ENCODE measurements around the gene TDRD9.
"Not testable (repeated sequence)": the region's sequence is repeated elsewhere in the genome, so short reads cannot be mapped to it uniquely, and the experiment has no call there.

The TDRD9 gene

DNA sequence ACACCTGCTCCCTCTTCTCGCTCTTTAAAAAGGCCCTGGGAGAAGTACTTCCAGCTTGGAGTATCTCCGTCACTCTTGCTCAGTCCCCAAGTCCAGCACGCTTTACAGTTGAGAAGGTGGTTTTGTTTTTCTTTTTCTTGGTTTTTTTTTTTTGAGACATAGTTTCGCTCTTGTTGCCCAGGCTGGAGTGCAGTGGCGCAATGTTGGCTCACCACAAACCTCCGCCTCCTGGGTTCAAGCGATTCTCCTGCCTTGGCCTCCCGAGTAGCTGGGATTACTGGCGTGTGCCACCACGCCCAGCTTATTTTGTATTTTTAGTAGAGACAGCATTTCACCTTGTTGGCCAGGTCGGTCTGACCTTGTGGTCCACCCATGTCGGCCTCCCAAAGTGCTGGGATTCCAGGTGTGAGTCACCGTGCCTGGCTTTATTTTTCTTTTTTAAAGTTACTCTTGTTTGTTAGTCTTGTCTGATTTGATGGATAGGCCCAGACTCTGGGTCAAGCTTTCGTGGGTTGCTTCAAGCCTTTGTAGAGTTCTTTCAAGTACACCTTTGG is 1.9 kb downstream of the TDRD9 start:
- no peak for DNase-seq

DNA sequence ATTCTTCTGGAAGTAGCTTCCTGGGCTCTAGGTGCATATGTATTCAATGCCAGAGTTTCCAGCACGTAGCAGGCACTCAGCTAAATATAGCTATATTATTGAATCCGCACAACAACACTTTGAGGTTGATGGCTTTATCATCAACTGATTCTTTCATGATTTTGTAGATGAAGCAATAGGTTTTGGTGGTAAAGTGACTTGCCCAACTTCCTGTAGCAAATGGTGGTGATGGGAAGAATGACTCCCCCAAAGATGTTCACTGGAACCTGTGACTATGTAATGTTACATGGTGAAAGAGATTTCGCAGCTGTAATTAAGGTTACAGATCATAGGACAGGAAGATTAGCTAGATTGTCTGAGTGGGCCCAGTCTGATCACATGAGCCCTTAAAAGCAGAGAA is 3.2 kb downstream of the TDRD9 start:
- no peak for DNase-seq

DNA sequence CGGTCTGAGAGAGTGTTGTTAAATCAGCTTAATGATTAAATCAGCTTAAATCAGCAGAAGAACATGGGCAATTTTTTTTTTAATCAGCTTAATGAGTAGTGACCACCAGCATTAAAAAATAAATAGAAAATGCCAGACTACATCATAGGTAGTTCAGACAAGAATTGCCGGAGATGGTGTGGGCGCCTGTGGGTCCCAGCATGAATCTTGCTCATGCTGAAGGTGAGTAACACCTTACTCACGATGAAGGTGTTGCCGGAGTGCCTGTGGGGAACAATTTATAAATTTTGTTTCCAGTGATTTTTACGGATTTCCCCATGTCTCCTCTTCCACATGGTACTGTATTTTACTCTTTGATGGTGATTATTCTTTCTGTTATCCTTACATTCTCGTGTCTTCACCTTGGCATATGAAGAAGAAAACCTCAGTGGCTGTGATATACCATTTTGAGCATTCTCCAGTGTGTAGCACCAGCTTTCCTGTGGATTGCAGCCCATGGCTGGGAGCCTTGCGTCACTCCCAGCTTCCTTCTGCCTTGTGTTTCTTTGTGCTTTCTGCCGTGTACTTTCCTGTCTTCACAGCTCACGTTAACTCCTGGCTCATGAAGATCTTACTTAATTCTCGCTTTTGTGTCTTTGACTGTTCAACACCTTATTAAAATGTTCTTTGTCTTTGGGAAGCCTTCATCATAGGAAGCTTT is 4.7 kb downstream of the TDRD9 start:
- no peak for DNase-seq

DNA sequence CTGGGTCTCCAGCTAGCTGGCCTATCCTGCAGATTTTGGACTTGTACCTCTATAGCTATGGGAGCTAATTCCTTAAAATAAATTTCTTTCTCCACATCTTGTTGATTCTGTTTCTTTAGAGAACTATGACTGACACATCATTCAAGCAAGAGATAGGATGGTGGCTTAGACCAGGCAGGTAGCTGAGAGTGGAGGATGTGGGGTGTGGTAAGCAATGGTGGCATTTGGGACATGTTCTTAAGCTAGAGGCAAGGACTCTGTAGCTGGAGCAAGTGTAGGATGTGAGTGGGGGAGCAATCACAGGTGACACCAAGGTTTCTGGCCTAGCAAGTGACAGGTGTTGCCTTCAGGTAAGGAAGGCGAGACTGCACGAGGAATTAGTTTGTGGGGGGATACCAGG is 6.8 kb downstream of the TDRD9 start:
- DNase-seq, result no peak

DNA sequence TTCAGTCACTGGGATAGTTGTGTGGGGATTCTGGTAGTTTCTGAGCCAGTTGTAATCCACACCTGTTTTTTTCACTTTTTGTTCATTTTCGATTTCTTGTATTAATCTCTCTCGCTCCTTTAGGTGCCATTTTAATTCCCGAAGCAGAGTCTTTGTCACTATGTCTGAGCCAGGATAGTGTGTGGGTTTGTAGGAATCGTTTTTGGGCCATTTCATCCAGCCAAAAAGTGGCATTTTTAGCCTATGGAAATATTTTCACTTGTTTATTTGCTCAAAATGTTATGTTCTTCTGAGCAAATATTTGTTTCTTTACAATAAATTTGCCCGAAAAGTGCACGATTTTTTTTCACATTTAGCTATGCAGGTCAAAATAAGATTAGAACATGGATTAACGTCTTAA is 13.2 kb downstream of the TDRD9 start:
- no peak for DNase-seq

DNA sequence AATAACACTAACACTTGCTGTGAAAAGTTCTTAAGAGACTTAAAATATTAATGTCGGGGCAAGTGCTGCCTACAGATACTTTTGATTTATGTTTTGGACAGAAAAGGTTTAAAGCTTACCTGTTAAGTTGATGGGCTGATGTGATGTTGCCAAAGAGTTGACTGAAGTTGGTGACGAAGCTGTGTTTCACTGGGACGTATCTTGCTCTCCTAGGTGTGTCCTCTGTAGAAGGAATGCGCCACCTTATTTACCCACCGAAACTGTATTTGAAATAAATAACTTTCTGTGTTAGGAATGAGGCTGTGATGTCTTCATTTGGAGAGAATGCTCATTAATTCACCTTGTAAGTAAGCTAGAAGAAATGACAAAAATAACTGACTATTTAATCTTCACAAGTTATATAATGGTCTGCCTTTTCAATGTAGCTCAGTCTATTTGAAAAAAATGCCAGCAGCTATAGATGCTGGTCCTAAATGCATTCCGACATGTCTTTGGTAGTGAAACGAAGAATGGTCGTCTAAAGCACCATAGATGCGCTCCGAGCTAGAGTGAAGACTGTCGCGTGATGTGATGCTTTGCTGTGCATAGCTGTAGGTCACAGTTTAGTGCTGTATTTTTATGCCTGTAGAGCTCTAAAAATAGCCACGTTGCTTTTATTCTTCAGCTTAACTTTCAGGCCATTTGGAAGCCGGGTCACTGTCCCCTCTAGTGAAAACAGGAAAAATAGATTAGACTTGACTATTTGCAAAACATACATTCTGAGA is 13.9 kb downstream of the TDRD9 start, which contains the start of gene RD3L:
TSS of gene RD3L (minus strand) at position 557 of the 764 bp plus-strand sequence. CDS start 834 bp downstream, outside the sequence.
- no peak for DNase-seq

DNA sequence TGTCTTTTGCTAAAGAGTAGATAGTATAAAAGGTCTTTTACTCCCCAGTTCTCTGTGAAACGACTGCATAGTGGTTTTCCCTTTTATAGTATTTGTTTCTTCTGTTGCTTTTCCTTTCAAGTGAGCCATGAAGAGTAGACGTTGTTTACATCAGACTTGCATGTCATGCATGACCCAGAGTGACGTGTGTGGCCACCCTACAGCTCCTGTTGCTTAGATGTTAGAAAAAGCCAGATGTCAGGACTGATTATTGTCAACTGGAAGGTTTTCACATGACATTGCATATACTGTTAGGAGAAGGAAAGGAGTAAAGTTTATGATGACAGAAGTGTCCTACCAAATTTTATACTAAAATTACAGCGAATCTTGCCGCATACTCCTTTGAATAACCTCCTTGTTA is 15.4 kb downstream of the TDRD9 start:
- no peak for DNase-seq

DNA sequence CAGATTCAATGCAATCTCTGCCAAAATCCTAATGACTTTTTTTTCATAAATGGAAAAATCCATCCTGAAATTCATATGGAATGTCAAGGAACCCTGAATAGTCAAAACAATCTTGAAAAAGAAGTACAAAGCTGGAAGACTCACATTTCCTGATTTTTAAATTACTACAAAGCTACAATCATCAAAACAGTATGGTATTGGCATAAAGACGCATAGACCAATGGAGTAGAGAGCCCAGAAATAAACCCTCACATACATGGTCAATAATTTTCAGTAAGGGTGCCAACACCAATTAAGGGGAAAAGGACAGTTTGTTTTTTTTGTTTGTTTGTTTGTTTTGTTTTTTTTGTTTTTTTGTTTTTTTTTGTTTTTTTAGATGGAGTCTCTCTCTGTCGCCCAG is 18.7 kb downstream of the TDRD9 start:
- DNase-seq, result no peak

DNA sequence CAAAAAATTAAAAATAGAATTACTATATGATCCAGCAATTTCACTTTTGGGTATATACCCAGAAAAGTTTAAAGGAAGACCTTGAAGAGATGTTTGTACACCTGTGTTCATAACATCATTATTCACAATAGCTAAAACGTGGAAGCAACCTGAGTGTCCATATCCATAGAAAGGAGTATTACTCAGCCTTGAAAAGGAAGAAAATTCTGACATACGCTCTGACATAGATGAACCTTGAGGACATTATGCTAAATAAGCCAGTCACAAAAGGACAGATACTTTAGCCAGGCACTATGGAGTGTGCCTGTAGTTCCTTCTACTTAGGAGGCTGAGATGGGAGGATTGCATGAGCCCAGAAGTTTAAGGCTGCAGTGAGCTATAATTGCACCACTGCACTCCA is 20.2 kb downstream of the TDRD9 start:
- DNase-seq, result no peak

DNA sequence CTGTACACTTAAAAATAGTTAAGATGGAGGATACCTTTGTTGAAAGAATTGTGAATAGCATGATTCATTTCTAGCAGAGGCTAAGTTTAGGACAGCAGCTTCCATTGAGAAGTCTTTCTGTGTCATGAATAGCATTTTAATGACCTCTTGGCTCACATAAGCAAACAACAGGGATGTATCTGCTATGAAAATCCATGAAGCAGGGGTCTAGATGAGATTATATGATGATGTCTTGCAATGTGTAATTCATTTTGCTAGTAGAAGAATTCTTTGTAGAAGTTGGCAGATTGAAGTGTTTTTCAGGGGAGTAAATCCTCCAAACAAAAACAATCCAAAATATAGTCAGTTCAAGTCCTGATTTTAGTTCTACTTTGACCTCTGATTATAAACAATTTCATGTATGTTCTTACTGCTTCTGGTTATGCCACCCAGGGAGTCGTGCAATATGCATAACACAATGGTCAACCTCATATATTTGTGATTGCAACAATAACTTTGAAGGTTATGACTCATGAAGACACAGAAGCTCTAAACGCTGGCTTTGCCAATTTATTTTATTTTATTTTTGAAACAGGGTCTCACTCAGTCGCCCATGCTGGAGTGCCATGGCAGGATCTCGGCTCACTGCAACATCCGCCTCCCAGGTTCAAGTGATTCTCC is 21.0 kb downstream of the TDRD9 start:
- DNase-seq, result no peak

DNA sequence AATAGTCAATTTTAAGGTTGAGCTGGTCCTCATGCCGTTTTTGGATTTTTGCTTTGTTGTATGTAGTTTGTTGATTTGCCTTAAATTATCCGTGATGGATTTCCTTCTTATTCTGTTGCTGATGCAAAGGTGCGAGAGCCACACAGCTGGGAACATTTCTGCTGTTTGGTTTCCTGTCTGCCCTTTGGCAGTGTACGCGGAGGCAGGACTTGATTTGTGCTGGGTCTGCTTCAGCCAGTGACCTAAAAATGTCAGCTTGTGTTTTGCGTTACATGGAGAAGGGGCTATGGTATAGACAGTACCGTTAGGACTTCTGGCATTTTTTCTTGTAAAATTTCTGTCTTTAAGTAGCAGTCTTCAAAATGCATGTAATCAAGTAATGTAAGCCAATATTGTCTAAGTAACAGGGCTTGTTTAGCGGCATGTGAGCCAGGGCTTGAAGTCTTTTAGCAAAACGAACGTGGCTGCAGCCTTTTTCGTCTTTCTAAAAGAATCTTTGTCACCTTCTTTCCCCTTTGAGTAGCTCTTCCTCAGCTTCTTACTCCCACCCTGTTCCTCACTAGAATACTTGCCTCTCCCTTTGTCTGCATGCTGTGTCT is 32.3 kb downstream of the TDRD9 start:
- DNase-seq, result no peak

DNA sequence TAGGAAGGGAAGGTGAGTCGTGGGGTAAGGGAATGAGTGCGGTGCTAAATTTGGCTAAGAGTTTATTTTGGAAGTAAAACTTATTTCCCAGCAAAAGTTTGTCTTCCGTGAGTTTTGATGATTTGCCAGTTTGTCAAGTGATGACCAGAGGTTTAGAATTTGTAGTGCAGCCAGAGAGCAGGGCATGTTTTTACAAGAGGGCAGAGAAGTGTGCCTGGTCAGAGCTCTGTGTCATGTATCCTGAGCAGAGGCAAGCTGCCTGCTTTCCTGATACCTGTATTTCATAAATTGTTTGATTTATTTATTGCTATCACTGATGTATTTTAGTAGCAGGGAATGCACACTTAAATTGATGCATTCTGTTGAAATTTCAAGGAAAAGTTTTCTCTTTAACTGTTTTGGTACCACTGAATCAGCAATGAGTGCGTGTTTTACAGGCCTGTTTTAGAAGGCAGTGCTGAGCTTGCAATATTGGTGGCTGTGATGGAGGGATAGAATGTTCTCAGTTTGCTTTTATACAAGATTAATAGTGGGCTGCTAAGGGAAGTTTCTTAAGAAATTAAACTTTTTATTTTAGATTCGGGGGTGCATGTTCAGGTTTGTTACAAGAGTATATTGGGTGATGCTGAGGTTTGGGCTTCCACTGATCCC is 33.8 kb downstream of the TDRD9 start:
- no peak for DNase-seq

DNA sequence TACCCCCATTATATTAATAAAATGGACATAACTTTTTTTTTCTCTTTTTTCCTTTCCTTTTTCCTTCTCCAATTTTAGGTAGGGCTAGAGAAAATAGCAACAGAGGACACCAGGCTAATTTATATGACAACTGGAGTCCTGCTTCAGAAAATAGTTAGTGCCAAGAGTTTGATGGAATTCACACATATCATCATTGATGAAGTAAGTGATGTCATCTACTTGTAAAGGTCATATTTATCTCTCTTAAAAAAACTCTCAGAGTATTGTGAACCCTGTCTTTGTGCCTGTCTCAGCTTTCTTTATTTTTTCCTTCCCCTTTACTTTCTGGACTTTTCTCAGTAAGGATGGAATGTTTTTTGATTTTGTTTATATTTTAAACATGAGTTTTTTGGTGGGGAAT is 38.4 kb downstream of the TDRD9 start:
- no peak for DNase-seq

DNA sequence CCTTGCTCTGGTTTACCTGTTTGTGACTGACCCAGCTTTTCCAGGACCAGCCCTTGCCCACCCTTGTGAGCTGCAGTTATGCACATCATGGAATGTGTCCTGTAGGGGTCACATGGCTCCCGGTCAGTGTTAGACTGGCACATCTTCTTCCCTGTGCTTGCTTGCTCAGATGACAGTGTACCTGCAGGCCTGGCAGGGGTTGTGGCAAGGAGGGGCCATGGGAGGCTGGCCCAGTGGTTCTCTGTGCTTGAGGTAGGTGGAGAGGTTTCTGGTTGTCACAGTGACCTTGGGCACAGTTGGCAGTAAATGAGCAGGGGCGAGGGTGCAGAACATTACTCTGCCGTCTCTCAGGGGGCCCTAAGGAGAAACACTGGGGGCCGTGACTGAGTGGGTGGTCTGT is 41.7 kb downstream of the TDRD9 start:
- DNase-seq, result no peak

DNA sequence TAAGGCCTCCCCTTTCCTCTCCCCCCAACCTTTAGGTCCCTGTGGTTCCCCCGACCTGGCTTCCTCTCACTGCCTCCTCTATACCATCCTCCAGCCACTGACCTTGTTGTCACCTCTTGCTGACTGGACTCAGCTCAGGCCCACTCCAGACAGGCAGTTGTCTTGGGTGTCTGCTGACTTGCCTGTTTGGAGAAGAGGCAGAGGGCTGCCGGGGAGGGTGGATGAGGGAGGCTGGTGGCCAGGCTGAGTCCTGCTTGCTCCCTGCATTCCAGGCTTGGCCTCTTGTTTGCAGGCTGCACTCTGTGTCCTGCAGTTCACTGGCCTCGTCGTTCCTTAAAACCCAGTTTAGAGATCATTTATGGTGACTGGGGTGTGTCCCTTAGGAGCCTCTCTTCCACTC is 45.1 kb downstream of the TDRD9 start:
- DNase-seq, result no peak

DNA sequence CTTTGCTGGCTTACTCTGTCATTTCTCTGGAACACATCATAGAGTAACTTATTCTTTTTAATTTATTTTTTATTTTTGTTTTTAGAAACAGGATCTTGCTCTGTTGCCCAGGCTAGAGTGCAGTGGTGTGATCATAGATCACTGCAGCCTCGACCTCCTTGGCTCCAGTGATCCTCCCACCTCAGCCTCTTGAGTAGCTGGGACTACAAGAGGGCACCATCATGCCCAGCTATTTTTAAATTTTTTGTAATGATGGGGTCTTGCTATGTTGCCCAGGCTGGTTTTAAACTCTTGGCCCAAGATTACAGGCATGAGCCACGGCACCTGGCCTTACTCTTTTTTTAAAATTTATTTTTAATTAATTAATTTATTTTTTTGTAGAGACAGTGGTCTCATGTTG is 46.3 kb downstream of the TDRD9 start:
- no peak for DNase-seq

DNA sequence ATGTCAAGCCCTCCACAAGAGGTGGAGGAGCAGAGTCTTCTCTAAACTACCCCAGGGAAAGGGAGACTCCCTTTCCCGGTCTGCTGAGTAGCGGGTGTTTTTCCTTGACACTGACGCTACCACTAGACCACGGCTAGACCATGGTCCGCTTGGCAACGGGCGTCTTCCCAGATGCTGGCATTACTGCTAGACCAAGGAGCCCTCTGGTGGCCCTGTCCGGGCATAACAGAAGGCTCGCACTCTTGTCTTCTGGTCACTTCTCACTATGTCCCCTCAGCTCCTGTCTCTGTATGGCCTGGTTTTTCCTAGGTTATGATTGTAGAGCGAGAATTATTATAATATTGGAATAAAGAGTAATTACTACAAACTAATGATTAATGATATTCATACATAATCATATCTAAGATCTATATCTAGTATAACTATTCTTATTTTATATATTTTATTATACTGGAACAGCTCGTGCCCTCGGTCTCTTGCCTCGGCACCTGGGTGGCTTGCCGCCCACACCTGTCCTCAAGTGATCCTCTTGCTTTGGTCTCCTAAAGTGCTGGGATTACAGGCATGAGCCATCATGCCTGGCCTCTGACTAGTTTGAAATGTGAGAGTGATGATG is 52.5 kb downstream of the TDRD9 start:
- not testable (repeated sequence) for DNase-seq

DNA sequence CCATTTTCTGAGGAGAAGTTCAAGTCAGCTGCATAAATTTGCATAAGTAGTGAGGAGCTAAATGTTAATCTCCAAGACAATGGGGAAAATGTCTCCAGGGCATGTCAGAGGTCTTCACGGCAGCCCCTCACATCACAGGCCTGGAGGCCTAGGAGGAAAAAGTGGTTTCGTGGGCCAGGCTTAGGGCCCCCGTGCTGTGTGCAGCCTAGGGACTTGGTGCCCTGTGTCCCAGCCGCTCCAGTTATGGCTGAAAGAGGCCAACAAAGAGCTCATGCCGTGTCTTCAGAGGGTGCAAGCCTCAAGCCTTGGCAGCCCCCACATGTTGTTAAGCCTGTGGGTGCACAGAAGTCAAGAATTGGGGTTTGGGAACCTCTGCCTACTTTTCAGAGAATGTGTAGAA is 55.9 kb downstream of the TDRD9 start:
- DNase-seq, result no peak

DNA sequence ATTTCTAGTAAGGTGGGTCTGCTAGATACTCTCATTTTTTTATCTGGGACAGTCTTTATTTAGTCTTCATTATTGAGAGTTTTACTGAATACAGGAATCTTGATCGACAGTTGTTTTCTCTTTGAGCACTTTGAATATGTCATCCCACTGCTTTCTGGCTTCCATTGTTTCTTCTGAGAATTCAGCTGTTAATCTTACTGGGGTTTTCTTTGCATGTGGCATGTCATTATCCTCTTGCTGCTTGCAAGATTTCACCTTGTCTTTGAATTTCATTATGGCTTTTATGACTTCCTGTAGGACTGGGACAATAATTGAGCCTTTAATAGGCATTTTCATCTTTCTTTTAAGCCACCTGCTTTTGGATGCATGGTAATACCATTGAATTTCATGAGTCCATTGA is 60.8 kb downstream of the TDRD9 start:
- no peak for DNase-seq

DNA sequence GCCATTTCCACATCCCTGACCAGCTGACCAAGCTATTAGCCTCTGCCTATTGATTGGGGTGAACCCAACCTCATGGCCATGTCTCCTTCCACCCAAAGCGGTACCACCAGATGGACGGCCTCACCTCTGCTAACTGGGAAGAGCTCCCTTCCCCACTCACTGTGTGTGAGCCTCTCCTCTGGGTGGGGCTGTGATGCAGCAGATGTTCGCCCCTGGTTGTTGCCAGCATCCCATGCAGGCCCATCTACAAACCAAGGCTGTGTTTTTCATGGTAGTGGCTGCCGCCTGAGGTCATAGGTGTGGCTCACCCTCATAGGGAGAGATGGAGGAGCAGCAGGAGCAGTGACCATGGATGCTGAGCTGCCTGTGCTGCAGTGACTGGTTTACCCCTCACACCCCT is 61.7 kb downstream of the TDRD9 start:
- no peak for DNase-seq

DNA sequence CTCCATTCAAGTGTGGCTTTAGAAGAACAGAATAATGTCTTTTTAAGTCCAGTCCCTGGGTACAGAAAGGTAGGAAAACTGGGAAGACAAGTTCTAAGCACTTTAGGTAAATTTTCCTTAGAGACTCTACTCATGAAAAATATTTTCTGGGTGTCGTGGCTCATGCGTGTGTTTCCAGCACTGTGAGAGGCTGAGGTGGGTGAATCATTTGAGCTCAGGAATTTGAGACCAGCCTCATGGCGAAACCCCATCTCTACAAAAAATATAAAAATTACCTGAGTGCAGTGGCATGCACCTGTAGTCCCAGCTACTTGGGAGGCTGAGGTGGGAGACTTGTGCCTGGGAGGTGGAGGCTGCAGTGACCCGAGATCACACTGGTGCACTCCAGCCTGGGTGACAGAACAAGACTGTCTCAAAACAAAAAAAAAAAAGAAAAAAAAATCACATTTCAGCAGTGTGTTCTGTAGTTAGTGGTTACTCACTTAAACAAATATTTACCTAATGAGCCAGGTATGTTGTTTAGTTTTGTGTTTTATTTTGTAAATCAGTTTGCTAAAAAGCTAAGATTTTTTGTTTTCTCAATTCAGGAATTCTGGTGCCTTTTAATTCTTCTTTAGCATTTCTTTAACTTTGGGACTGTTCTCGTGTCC is 66.4 kb downstream of the TDRD9 start:
- DNase-seq, result no peak

DNA sequence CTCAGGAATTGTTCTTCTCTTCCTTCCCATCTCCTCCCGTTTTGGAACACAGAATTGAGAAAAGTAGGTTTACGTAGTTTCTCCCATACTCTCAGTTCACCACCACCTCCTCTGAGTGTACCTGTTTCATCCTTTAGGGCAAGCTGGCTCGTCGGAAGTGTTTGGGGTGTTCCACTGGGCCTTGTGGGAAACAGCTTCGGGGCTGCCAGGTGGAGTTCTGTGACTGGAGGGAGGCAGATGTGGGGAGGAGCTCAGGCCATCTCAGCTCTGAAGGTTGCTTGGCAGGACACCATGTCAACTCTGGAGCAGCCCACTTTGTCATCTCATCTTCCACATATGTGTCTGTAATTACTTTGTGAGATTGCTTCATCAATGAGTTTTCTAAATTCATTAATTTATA is 67.6 kb downstream of the TDRD9 start:
- no peak for DNase-seq
